Endothelial cell of umbilical vein (primary cell): ENCODE measurements around the gene DPF3. TPM values are rescaled to one million over a fixed set of nuclear protein-coding genes. Genes with fewer than 3 reads are reported as not detected.

Experiments used
- BruUV-seq: library from RNA; stranded (reverse); fragments of 400-500 nt; replicated peaks from 2 replicates; lab custom pipeline; 2021; lab: Mats Ljungman, UMichigan
- CTCF ChIA-PET: fragments of 300-600, 350-600 bp; sonication (Branson Sonifier 250); formaldehyde crosslinking; loops from one replicate; lab custom pipeline; 2021; ENCODE audit warnings: antibody characterized with exemption, inconsistent platforms; lab: Charles Lee
- POLR2A ChIA-PET: fragments of 300-600, 350-600 bp; sonication (Branson Sonifier 250); formaldehyde crosslinking; loops from one replicate; lab custom pipeline; 2021; ENCODE audit warnings: antibody characterized with exemption, inconsistent platforms; lab: Charles Lee
- DNase-seq: peaks from one replicate; pipeline ENCODE4 v3.0.0-alpha.2; 2011; ENCODE audit warnings: low read depth, low spot score
- FAIRE-seq: peaks from 2 replicates; lab custom pipeline; 2011; peaks lifted over from hg19 to GRCh38; lab: Jason Lieb, UNC
- H2AFZ ChIP-seq: 2 replicates; pipeline ENCODE4 v1.6.0; 2012; ENCODE audit warnings: low read depth, low read length, control low read depth, inconsistent platforms
- H3K27ac ChIP-seq: 2 replicates; pipeline ENCODE4 v1.5.1; 2011; ENCODE audit warnings: low read depth, mild to moderate bottlenecking, control low read depth, low read length, moderate library complexity; ENCODE audit not compliant: insufficient read depth
- H3K27me3 ChIP-seq, 2 experiments: 2 replicates each; pipeline versions ENCODE4 v1.6.0 to v1.6.1; 2011; ENCODE audit warnings: low read length in 2 of 2, mixed read lengths in 1 of 2; ENCODE audit not compliant: control insufficient read depth in 2 of 2, insufficient read depth in 2 of 2
- H3K36me3 ChIP-seq, 2 experiments: 2 replicates in 1 of 2; 3 replicates in 1 of 2; pipeline ENCODE4 v1.5.1; 2011; ENCODE audit warnings: low read length in 2 of 2, mild to moderate bottlenecking in 1 of 2, moderate library complexity in 1 of 2; ENCODE audit not compliant: control insufficient read depth in 2 of 2, insufficient read depth in 2 of 2; ENCODE audit errors: extremely low read depth in 1 of 2
- H3K4me1 ChIP-seq: 3 replicates; pipeline ENCODE4 v1.5.1; 2011; ENCODE audit warnings: mild to moderate bottlenecking, low read length; ENCODE audit not compliant: control insufficient read depth, insufficient read depth; ENCODE audit errors: extremely low read depth
- H3K4me2 ChIP-seq: 2 replicates; pipeline ENCODE4 v1.6.1; 2011; ENCODE audit warnings: low read length, control low read depth, mixed read lengths; ENCODE audit not compliant: insufficient read depth
- H3K4me3 ChIP-seq, 3 experiments: fragments of 200-600 bp in 1 of 3; sonication (generic), shearing (Covaris generic) in 1 of 3; replicated peaks in 1 of 3; 2 replicates each; pipeline ENCODE4 v1.5.1; 2011 to 2016; ENCODE audit warnings: control low read depth in 3 of 3, low read length in 3 of 3, mild to moderate bottlenecking in 2 of 3, inconsistent platforms in 1 of 3, low read depth in 1 of 3, moderate library complexity in 1 of 3; ENCODE audit not compliant: insufficient read depth in 1 of 3
- H3K79me2 ChIP-seq: 2 replicates; pipeline ENCODE4 v1.6.0; 2012; ENCODE audit warnings: low read length, inconsistent platforms; ENCODE audit not compliant: control insufficient read depth, insufficient read depth
- H3K9ac ChIP-seq: replicated peaks from 2 replicates; pipeline ENCODE3; 2011; ENCODE audit warnings: low read length, control low read depth; ENCODE audit not compliant: insufficient read depth; ENCODE audit errors: extremely low read depth
- H3K9me1 ChIP-seq: replicated peaks from 3 replicates; pipeline ENCODE4 v1.6.0; 2011; ENCODE audit warnings: mild to moderate bottlenecking, low read length; ENCODE audit not compliant: control insufficient read depth, insufficient read depth; ENCODE audit errors: extremely low read depth
- H3K9me3 ChIP-seq: replicated peaks from 2 replicates; pipeline ENCODE4 v1.5.1; 2012; ENCODE audit warnings: low read length, inconsistent platforms; ENCODE audit not compliant: control insufficient read depth, insufficient read depth
- H4K20me1 ChIP-seq: replicated peaks from 2 replicates; pipeline ENCODE3; 2011; ENCODE audit warnings: mild to moderate bottlenecking, low read length; ENCODE audit not compliant: control insufficient read depth, insufficient read depth; ENCODE audit errors: extremely low read depth
- CTCF ChIP-seq, 2 donors: IDR thresholded peaks; 1 replicate in 1 of 2; 2 replicates in 1 of 2; pipeline ENCODE4 v1.5.1; 2011; ENCODE audit warnings: low read length in 2 of 2, mild to moderate bottlenecking in 2 of 2, moderate library complexity in 2 of 2, control low read depth in 1 of 2, inconsistent platforms in 1 of 2, low read depth in 1 of 2; ENCODE audit not compliant: insufficient read depth in 1 of 2; ENCODE audit errors: extremely low read depth in 1 of 2
- EZH2 ChIP-seq: IDR thresholded peaks from 2 replicates; pipeline ENCODE4 v1.6.1; 2012; ENCODE audit warnings: borderline replicate concordance, low read depth, mild to moderate bottlenecking, moderate library complexity, low read length, inconsistent platforms; ENCODE audit not compliant: severe bottlenecking
- FOS ChIP-seq: IDR thresholded peaks from 2 replicates; pipeline ENCODE4 v1.6.1; 2011; ENCODE audit warnings: mild to moderate bottlenecking, low read length, moderate library complexity, borderline replicate concordance; ENCODE audit not compliant: insufficient read depth
- GATA2 ChIP-seq: IDR thresholded peaks from 2 replicates; pipeline ENCODE4 v1.7.0; 2011; ENCODE audit warnings: low read depth, mild to moderate bottlenecking, moderate library complexity, mixed read lengths, low read length; ENCODE audit not compliant: insufficient read length, insufficient read depth
- JUN ChIP-seq: IDR thresholded peaks from 2 replicates; pipeline ENCODE4 v1.6.1; 2011; ENCODE audit warnings: borderline replicate concordance, low read depth; ENCODE audit not compliant: insufficient read length, insufficient read depth
- MYC ChIP-seq: IDR thresholded peaks from one replicate; pipeline ENCODE4 v1.6.1; 2011; ENCODE audit warnings: mild to moderate bottlenecking, low read depth, low read length
- POLR2A ChIP-seq: IDR thresholded peaks from 2 replicates; pipeline ENCODE4 v1.6.1; 2012; ENCODE audit warnings: low read depth, mild to moderate bottlenecking, control low read depth, low read length
- POLR2AphosphoS5 ChIP-seq: IDR thresholded peaks from 2 replicates; pipeline ENCODE4 v1.6.1; 2012; ENCODE audit warnings: low read depth, mild to moderate bottlenecking, control low read depth, low read length, moderate library complexity; ENCODE audit not compliant: insufficient read depth
- dilution Hi-C: fragments of 300-500 bp; cut with MboI; formaldehyde crosslinking; loops from one replicate; pipeline ENCODE4 v1.15.0; 2019; ENCODE audit warnings: low sequenced_read_pairs; ENCODE audit not compliant: extremely low pct_ligation_motif_present
- intact Hi-C: fragments of 100-400 bp; cut with micrococcal nuclease; formaldehyde crosslinking; loops from one replicate; pipeline ENCODE4 v1.10.0; 2022
- polyA plus RNA-seq, 4 experiments: library from polyadenylated mRNA; depleted of rRNA in 3 of 4; stranded (reverse) in 3 of 4; unstranded in 1 of 4; fragments of >200 nt; gene quantifications; 2 replicates each; pipeline versions ENCODE4 v1.2.1 to v1.2.3, GENCODE V29; 2011 to 2012; ENCODE audit warnings: missing spikeins in 1 of 4
- total RNA-seq: library from RNA; stranded (reverse); gene quantifications from 2 replicates; pipeline ENCODE4 v1.2.3, GENCODE V29; 2021
- TF ChIP-seq, protein P1 (sequence below): IDR thresholded peaks from 2 replicates; pipeline ENCODE4 v1.6.1; 2011; ENCODE audit not compliant: insufficient read depth, insufficient read length

Gene DPF3
- total and polyA plus RNA-seq, 2 donors (not counting 3 experiments of a cell fraction or from before 2014, with no cell fraction given), result 2.4 to 3.5 TPM

GRCh38 chr14:72864712-72865365 is 29.1 kb downstream of the DPF3 start:
- H3K9ac ChIP-seq, result no peak overlapping the region
- intact Hi-C loops (no loop called here), dilution Hi-C loops (no loop called here)
- no peak overlapping the region for H2AFZ ChIP-seq
- no TSS peak for BruUV-seq
- peaks cover 2% of the 10 kb centered on the region for H3K79me2 ChIP-seq
- no peaks in the 10 kb centered on the region for H4K20me1 ChIP-seq
- H3K27ac ChIP-seq, result no peak overlapping the region
- H3K4me3 ChIP-seq, result no peak overlapping the region
- H3K36me3 ChIP-seq, result no peaks in the 10 kb centered on the region
- DNase-seq (no peak), FAIRE-seq (no peak)
- H3K27me3 ChIP-seq, result no peaks in the 10 kb centered on the region
- H3K9me1 ChIP-seq, result no peaks in the 10 kb centered on the region
- POLR2A ChIA-PET, result no interaction called here
- CTCF ChIA-PET, result no interaction called here
- no peak overlapping the region for H3K4me2 ChIP-seq
- peaks cover 4% of the 10 kb centered on the region for H3K4me1 ChIP-seq
- H3K9me3 ChIP-seq, result no peaks in the 10 kb centered on the region
- no peak for TF ChIP-seq EZH2
- TF ChIP-seq JUN, result no peak
- no peak for TF ChIP-seq MYC
- TF ChIP-seq, protein P1, sequence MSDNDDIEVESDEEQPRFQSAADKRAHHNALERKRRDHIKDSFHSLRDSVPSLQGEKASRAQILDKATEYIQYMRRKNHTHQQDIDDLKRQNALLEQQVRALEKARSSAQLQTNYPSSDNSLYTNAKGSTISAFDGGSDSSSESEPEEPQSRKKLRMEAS, result no peak
- no peak for TF ChIP-seq CTCF (IDR thresholded peaks at IDR 0.05; ENCODE audit: extremely low read depth in 1 of 2, insufficient read depth in 1 of 2, low read depth in 1 of 2, low read length in 2 of 2)
- TF ChIP-seq POLR2A, result no peak
- TF ChIP-seq POLR2AphosphoS5, result no peak
- no peak for TF ChIP-seq GATA2
- TF ChIP-seq FOS, result no peak
